ENCODE results near the gene LILRA6. TPM values are rescaled to one million over a fixed set of nuclear protein-coding genes. Genes with fewer than 3 reads are reported as not detected.

LILRA6 gene
- total RNA-seq, 1 donor from 2014 or later, result under 0.01 TPM

DNA sequence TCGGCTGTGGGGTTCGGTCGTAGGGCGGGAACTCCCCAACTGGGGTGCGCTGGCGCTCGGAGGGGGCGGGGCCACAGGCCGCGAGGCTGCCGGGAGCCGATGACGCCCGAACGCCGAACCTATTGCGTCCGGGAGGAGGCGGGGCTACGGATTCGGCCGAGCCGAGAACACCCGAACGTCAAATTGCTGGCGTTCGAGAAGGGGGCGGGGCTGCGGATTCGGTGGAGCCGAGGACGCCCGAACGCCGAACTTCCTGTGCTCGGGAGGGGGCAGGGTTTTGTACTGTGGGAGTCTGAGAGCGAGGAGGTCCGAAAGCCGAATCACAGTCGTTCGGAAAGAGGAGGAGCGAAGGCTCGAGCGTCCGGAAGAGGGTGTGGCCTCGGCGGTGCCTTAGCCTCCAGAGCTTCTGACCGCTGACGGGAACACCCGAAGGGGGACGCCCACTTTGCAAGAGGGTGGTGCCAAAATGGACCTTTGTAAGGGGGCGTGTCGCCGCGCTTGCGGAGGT lies 52.0 kb downstream of the LILRA6 start:
- peak overlapping the region; percentile 100 for H3K27ac ChIP-seq (ENCODE audit: low read depth, low read length)
- no peaks in the 10 kb centered on the region for H3K9me3 ChIP-seq (ENCODE audit: control insufficient read depth in 3 of 3, low read length in 3 of 3)
- peak overlapping the region; percentile 93 to 97 (median 97) for H3K9ac ChIP-seq (ENCODE audit: low read depth in 1 of 3, low read length in 3 of 3)
- H3K27me3 ChIP-seq (ENCODE audit: control insufficient read depth in 3 of 3, insufficient read depth in 3 of 3, low read length in 3 of 3), result no peaks in the 10 kb centered on the region
- H3K36me3 ChIP-seq (ENCODE audit: control insufficient read depth in 3 of 3, insufficient read depth in 3 of 3, low read length in 3 of 3), result peaks cover 10 to 22% (median 13%) of the 10 kb centered on the region in 3 donors
- peak overlapping the region; percentile 88 to 95 (median 93) for H3K4me3 ChIP-seq (ENCODE audit: low read length in 3 of 3)
- H3K4me1 ChIP-seq (ENCODE audit: control insufficient read depth in 3 of 3, insufficient read depth in 3 of 3, low read length in 3 of 3), result peaks cover 16 to 24% (median 18%) of the 10 kb centered on the region in 3 donors

DNA sequence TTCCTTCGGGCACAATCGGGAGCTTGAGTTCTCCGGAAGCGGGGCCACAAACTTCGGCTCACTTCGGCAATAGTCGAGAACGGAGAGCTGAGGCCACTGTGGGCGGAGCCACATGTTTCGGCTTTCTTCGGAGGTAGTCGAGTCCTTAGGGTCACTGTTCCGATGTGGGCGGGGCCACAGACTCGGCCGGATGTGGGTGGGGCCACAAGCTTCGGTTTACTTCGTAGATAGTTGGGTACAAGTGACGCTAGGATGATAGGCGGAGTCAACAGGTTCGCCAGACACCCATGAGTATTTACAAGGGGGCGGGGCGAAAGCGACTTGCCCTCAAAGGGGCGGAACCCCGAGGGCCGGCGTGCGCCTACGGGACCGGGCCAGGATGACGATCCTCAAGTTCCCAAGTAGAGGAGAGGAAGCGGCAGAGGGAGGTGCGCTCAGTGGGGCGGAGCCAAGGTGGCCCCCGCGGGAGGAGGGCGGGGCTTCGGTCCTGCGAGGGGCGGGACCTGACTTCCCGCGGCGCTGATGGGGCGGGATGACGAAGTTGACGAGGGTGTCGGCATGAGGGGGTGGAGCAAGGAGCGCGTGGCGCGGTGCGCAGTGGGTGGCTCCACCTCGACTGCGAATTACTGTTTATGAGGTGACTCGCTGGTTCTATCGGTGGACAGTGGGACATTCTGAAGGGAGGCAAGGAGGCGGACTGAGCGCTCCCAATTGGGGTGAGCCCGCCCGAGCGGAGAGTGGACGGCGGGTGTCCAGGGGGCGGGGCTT lies 52.7 kb downstream of the LILRA6 start:
- Histone ChIP-seq H3K27me3 (ENCODE audit: control insufficient read depth in 3 of 3, insufficient read depth in 3 of 3, low read length in 3 of 3) (no peaks in the 10 kb centered on the region), H3K9me3 (ENCODE audit: control insufficient read depth in 3 of 3, low read length in 3 of 3) (no peaks in the 10 kb centered on the region), H3K27ac (ENCODE audit: low read depth, low read length) (peak overlapping the region; percentile 100), H3K4me1 (ENCODE audit: control insufficient read depth in 3 of 3, insufficient read depth in 3 of 3, low read length in 3 of 3) (peaks cover 16 to 24% (median 18%) of the 10 kb centered on the region in 3 donors), H3K36me3 (ENCODE audit: control insufficient read depth in 3 of 3, insufficient read depth in 3 of 3, low read length in 3 of 3) (peaks cover 10 to 18% (median 13%) of the 10 kb centered on the region in 3 donors), H3K9ac (ENCODE audit: low read depth in 1 of 3, low read length in 3 of 3) (peak overlapping the region; percentile 93 to 97 (median 97)), H3K4me3 (ENCODE audit: low read length in 3 of 3) (peak overlapping the region; percentile 85 to 95 (median 93))

DNA sequence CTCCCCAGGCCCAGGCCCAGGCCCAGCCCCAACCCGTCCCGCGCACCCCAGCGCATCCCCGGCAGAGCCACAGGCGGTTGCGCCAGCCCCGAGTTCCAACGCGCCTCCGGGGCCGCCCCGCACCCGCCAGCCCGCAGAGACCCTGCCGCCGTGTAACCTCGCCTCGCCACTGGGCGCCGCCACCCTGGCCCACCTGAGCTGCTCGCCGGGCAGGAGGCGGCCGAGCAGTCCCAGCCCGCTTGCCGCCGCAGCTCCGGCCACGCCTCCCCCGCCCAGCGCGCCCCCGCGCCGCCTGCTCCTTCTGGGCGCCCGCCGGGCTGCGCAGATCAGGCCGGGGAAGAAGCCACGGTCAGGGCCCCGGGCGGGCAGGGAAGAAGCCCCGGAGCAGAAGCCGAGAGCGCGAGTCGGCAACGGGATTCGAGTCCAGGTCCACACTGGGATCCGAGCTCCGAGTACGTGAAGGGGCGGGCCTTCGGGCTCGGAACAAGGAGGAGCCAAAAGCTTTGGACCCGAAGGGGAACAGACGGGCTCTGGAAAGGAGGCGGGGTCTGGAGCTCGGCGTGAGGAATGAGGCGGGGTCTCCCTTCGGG lies 53.4 kb downstream of the LILRA6 start, which contains the start of gene MBOAT7:
MBOAT7 (minus strand) TSS at position 436 of the 590 bp plus-strand sequence. CDS start 1,072 bp downstream, outside the sequence.
- no peaks in the 10 kb centered on the region for H3K9me3 ChIP-seq (ENCODE audit: control insufficient read depth in 3 of 3, low read length in 3 of 3)
- peak within 1 kb of the TSS; percentile 93 to 97 (median 97) for H3K9ac ChIP-seq (ENCODE audit: low read depth in 1 of 3, low read length in 3 of 3)
- H3K4me3 ChIP-seq (ENCODE audit: low read length in 3 of 3), result peak within 1 kb of the TSS; percentile 85 to 95 (median 93)
- H3K27ac ChIP-seq (ENCODE audit: low read depth, low read length), result peak within 1 kb of the TSS; percentile 100
- H3K4me1 ChIP-seq (ENCODE audit: control insufficient read depth in 3 of 3, insufficient read depth in 3 of 3, low read length in 3 of 3), result peaks cover 16 to 24% (median 18%) of the 10 kb centered on the region in 3 donors
- no peaks in the 10 kb centered on the region for H3K27me3 ChIP-seq (ENCODE audit: control insufficient read depth in 3 of 3, insufficient read depth in 3 of 3, low read length in 3 of 3)
- H3K36me3 ChIP-seq (ENCODE audit: control insufficient read depth in 3 of 3, insufficient read depth in 3 of 3, low read length in 3 of 3), result peaks cover 10 to 18% (median 13%) of the 10 kb centered on the region in 3 donors

DNA sequence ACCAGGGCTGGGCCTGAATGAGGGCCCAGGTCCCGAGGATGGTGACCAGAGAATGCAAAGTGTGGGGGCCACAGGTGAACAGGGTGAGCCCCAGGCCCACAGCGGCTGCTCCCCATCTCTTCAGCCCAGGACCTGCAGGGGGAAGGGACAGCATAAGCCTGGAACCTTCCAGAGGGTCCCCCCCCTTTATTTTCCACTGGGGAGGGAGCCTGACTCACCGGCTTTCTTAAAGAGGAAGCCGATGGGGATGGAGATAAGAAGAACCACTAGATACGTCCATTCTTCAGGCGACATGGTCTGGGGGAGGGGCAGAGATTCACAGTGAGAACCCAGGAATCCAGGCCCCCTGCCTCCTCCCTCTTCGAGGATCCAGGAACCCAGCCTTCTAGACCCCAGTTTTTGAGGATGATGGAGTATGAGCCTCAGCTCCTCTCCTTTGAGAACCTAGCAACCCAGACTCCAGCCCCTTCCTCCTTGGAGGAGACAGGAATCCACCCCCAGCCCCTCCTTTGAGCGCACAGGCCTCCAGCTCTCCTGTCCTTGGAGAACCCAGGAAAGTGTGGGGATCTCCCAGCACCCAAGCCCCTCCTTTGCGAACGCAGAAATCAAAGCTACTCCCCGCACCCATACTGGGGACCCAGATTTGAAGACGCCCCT lies 54.2 kb downstream of the LILRA6 start:
- H3K9me3 ChIP-seq (ENCODE audit: control insufficient read depth in 3 of 3, low read length in 3 of 3), result no peaks in the 10 kb centered on the region
- peak overlapping the region; percentile 82 to 97 (median 93) for H3K9ac ChIP-seq (ENCODE audit: low read depth in 1 of 3, low read length in 3 of 3)
- no peaks in the 10 kb centered on the region for H3K27me3 ChIP-seq (ENCODE audit: control insufficient read depth in 3 of 3, insufficient read depth in 3 of 3, low read length in 3 of 3)
- H3K4me3 ChIP-seq (ENCODE audit: low read length in 3 of 3), result peak overlapping the region; percentile 60 to 95 (median 93)
- H3K36me3 ChIP-seq (ENCODE audit: control insufficient read depth in 3 of 3, insufficient read depth in 3 of 3, low read length in 3 of 3), result peaks cover 9 to 15% (median 11%) of the 10 kb centered on the region in 3 donors
- H3K4me1 ChIP-seq (ENCODE audit: control insufficient read depth in 3 of 3, insufficient read depth in 3 of 3, low read length in 3 of 3), result peaks cover 16 to 24% (median 18%) of the 10 kb centered on the region in 3 donors
- H3K27ac ChIP-seq (ENCODE audit: low read depth, low read length), result peak overlapping the region; percentile 100

DNA sequence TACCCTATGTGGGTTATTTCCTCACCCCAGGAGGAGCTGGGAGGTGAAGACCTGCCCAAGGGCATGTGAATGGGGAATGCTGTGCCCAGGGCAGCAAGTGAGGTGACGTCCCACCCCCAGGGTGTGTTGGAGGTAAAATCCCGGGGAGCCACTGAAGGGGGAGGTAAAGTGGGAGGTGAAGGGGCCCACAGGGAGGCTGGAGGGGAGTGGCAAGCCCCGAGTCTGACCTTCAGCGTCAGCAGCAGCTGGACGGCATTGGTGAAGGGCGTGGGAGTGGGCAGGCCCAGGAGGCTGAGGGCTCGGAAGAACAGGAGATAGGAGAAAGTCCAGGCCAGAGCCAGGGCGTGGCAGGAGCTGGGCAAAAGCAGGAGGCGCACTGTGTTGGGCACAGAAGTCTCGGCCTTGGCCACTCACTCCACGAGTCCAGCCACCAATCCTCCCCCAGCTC lies 55.6 kb downstream of the LILRA6 start:
- no peak overlapping the region for H3K4me3 ChIP-seq (ENCODE audit: low read length in 3 of 3)
- no peaks in the 10 kb centered on the region for H3K27me3 ChIP-seq (ENCODE audit: control insufficient read depth in 3 of 3, insufficient read depth in 3 of 3, low read length in 3 of 3)
- H3K36me3 ChIP-seq (ENCODE audit: control insufficient read depth in 3 of 3, insufficient read depth in 3 of 3, low read length in 3 of 3), result peaks cover 0 to 10% (median 4%) of the 10 kb centered on the region in 3 donors
- peaks cover 13 to 20% (median 15%) of the 10 kb centered on the region in 3 donors for H3K4me1 ChIP-seq (ENCODE audit: control insufficient read depth in 3 of 3, insufficient read depth in 3 of 3, low read length in 3 of 3)
- peak overlapping the region in 1 of 3 donors; percentile 19 for H3K9ac ChIP-seq (ENCODE audit: low read depth in 1 of 3, low read length in 3 of 3)
- H3K27ac ChIP-seq (ENCODE audit: low read depth, low read length), result no peak overlapping the region
- no peaks in the 10 kb centered on the region for H3K9me3 ChIP-seq (ENCODE audit: control insufficient read depth in 3 of 3, low read length in 3 of 3)

Small RNA genes within 50 kb of the gene (small RNA-seq; reads per million reads assigned to genes)
- gene MIR4752 (not detected), gene RNU6-1307P (not detected)

Other genes with a start within 250 kb of the LILRA6 start
- not detected for gene VSTM1, start 178.9 kb downstream of the LILRA6 start, total RNA-seq
- not detected for gene TARM1, start 161.4 kb downstream of the LILRA6 start, total RNA-seq
- 0.52 TPM for gene OSCAR, start 142.0 kb downstream of the LILRA6 start, total RNA-seq
- 7.8 TPM for gene NDUFA3, start 139.9 kb downstream of the LILRA6 start, total RNA-seq
- 12.0 TPM for gene TFPT, start 127.1 kb downstream of the LILRA6 start, total RNA-seq
- 34.4 TPM for gene PRPF31, start 127.0 kb downstream of the LILRA6 start, total RNA-seq
- 6.3 TPM for gene CNOT3, start 105.0 kb downstream of the LILRA6 start, total RNA-seq
- 7.8 TPM for gene LENG1, start 83.1 kb downstream of the LILRA6 start, total RNA-seq
- gene TMC4, start 69.6 kb downstream of the LILRA6 start, total RNA-seq, result 1.0 TPM
- 8.9 TPM for gene MBOAT7, start 53.2 kb downstream of the LILRA6 start, total RNA-seq
- 29.7 TPM for gene TSEN34, start 51.5 kb downstream of the LILRA6 start, total RNA-seq
- 4,630 TPM for gene RPS9, start 41.9 kb downstream of the LILRA6 start, total RNA-seq
- gene LILRB3, start 19.8 kb downstream of the LILRA6 start, total RNA-seq, result 4.2 TPM
- gene LILRB5, start 14.5 kb upstream of the LILRA6 start, total RNA-seq, result 2.6 TPM
- 0.52 TPM for gene LILRB2, start 38.3 kb upstream of the LILRA6 start, total RNA-seq
- gene LILRA5, start 70.4 kb upstream of the LILRA6 start, total RNA-seq, result 2.6 TPM
- gene LILRA4, start 96.4 kb upstream of the LILRA6 start, total RNA-seq, result under 0.01 TPM
- 8.4 TPM for gene LAIR1, start 122.1 kb upstream of the LILRA6 start, total RNA-seq
- 1.0 TPM for gene TTYH1, start 172.7 kb upstream of the LILRA6 start, total RNA-seq
- 15.1 TPM for gene LENG8, start 206.4 kb upstream of the LILRA6 start, total RNA-seq
- gene LENG9, start 221.0 kb upstream of the LILRA6 start, total RNA-seq, result 4.2 TPM
- gene CDC42EP5, start 230.5 kb upstream of the LILRA6 start, total RNA-seq, result 31.8 TPM

Data from skeletal muscle tissue (tissue), 5 donors.